GM23338 (cell line): ENCODE results near the gene ALG14. TPM values are rescaled to one million over a fixed set of nuclear protein-coding genes. Genes with fewer than 3 reads are reported as not detected.

Source experiments
- ATAC-seq: fragments of 200-7000 bp; cut with Tn5 transposase; 3 replicates; pipeline ENCODE4 v1.9.1; 2020
- DNase-seq: peaks from one replicate; pipeline ENCODE4 v3.0.0-alpha.2; 2015; ENCODE audit warnings: low spot score
- H2AFZ ChIP-seq: fragments of 200-600 bp; sonication (generic); 2 replicates; pipeline ENCODE4 v1.8.0; 2016; ENCODE audit warnings: antibody characterized with exemption, mild to moderate bottlenecking, moderate library complexity
- H3F3A ChIP-seq: fragments of 200-600 bp; sonication (generic); replicated peaks from 2 replicates; pipeline ENCODE4 v1.8.0; 2017; ENCODE audit warnings: antibody characterized with exemption, mixed run types, low read depth
- H3K27ac ChIP-seq: fragments of 200-600 bp; sonication (generic); 2 replicates; pipeline ENCODE4 v1.6.1; 2016; ENCODE audit warnings: low read depth
- H3K27me3 ChIP-seq: fragments of 200-600 bp; sonication (generic); 2 replicates; pipeline ENCODE4 v1.8.0; 2016; ENCODE audit warnings: mild to moderate bottlenecking, mixed run types, moderate library complexity; ENCODE audit not compliant: insufficient read depth
- H3K36me3 ChIP-seq: fragments of 200-600 bp; sonication (generic); 2 replicates; pipeline ENCODE4 v1.8.0; 2016; ENCODE audit warnings: mild to moderate bottlenecking; ENCODE audit not compliant: insufficient read depth
- H3K4me1 ChIP-seq: fragments of 200-600 bp; sonication (generic); 2 replicates; pipeline ENCODE4 v1.8.0; 2016; ENCODE audit warnings: mild to moderate bottlenecking, moderate library complexity; ENCODE audit not compliant: insufficient read depth
- H3K4me2 ChIP-seq: fragments of 200-600 bp; sonication (generic); 2 replicates; pipeline ENCODE4 v1.7.1; 2017; ENCODE audit warnings: mixed run types
- H3K4me3 ChIP-seq: fragments of 200-600 bp; sonication (generic); 2 replicates; pipeline ENCODE4 v1.6.1; 2016; ENCODE audit warnings: mixed run types
- H3K79me2 ChIP-seq: fragments of 200-600 bp; sonication (generic); replicated peaks from 2 replicates; pipeline ENCODE4 v1.8.0; 2017; ENCODE audit warnings: mild to moderate bottlenecking; ENCODE audit not compliant: insufficient read depth
- H3K9me2 ChIP-seq: fragments of 200-600 bp; sonication (generic); 2 replicates; pipeline ENCODE4 v1.8.0; 2017; ENCODE audit not compliant: insufficient read depth
- H4K20me1 ChIP-seq: fragments of 200-600 bp; sonication (generic); replicated peaks from 2 replicates; pipeline ENCODE4 v1.8.0; 2017; ENCODE audit warnings: mild to moderate bottlenecking; ENCODE audit not compliant: insufficient read depth
- H3K27ac Mint-ChIP-seq: 2 replicates; pipeline ENCODE4 v1.8.0; 2020; ENCODE audit warnings: inconsistent platforms, mild to moderate bottlenecking, moderate library complexity, mixed read lengths
- H3K27me3 Mint-ChIP-seq: 3 replicates; pipeline ENCODE4 v1.8.0; 2022; ENCODE audit warnings: low read depth, mild to moderate bottlenecking, moderate library complexity, mixed read lengths, inconsistent platforms; ENCODE audit not compliant: insufficient read depth, poor library complexity
- H3K36me3 Mint-ChIP-seq: 3 replicates; pipeline ENCODE4 v1.8.0; 2021; ENCODE audit warnings: low read depth, mild to moderate bottlenecking, inconsistent platforms, moderate library complexity, mixed read lengths
- H3K4me1 Mint-ChIP-seq: 3 replicates; pipeline ENCODE4 v1.8.0; 2020; ENCODE audit warnings: mild to moderate bottlenecking, inconsistent platforms, mixed read lengths
- H3K4me3 Mint-ChIP-seq: 3 replicates; pipeline ENCODE4 v1.8.0; 2021; ENCODE audit warnings: moderate library complexity, mild to moderate bottlenecking, inconsistent platforms, mixed read lengths
- H3K9me3 Mint-ChIP-seq: 3 replicates; pipeline ENCODE4 v1.8.0; 2020; ENCODE audit warnings: moderate library complexity, mild to moderate bottlenecking, inconsistent platforms, mixed read lengths
- CREB1 ChIP-seq: fragments of 250-450 bp; sonication (Bioruptor Pico); IDR thresholded peaks from 2 replicates; pipeline ENCODE4 v1.5.0; 2020; ENCODE audit warnings: low read depth, mild to moderate bottlenecking, moderate library complexity
- JUNB ChIP-seq: IDR thresholded peaks from one replicate; pipeline ENCODE4 v1.6.1; 2016; ENCODE audit warnings: antibody characterized with exemption; ENCODE audit not compliant: unreplicated experiment
- NANOG ChIP-seq: IDR thresholded peaks from 2 replicates; pipeline ENCODE4 v1.6.1; 2016; ENCODE audit warnings: antibody characterized with exemption, borderline replicate concordance
- REST ChIP-seq: IDR thresholded peaks from one replicate; pipeline ENCODE4 v1.6.1; 2018; ENCODE audit warnings: antibody characterized with exemption; ENCODE audit not compliant: unreplicated experiment
- ZNF114 ChIP-seq: fragments of 250-450 bp; sonication (Bioruptor Pico); IDR thresholded peaks from 2 replicates; pipeline ENCODE4 v1.5.0; 2020; ENCODE audit warnings: mild to moderate bottlenecking, moderate library complexity
- ZNF462 ChIP-seq: fragments of 250-450 bp; sonication (Bioruptor Pico); IDR thresholded peaks from 2 replicates; pipeline ENCODE4 v1.5.0; 2020; ENCODE audit warnings: mild to moderate bottlenecking, moderate library complexity
- polyA plus RNA-seq: library from polyadenylated mRNA; unstranded; fragments of >200 nt; fragmentation: Nextera tagmentation; extraction: Ambion mirVana; gene quantifications from 2 replicates; pipeline ENCODE4 v1.2.1, GENCODE V29; 2016
- total RNA-seq: library from RNA; depleted of rRNA; stranded (reverse); fragments of >200 nt; shearing (Covaris generic); gene quantifications from 2 replicates; pipeline ENCODE4 v1.2.3, GENCODE V29; 2014

ALG14 gene
- total and polyA plus RNA-seq, 2 experiments from 2014 or later: 0.42 to 2.8 TPM

GRCh38 chr1:94999456-95000131 lies 73.2 kb downstream of the ALG14 start (continued):
- TF ChIP-seq ZNF462 (CRISPR knock-in tag) (no peak), NANOG (no peak), CREB1 (CRISPR knock-in tag) (no peak)

- Histone ChIP-seq H3F3A (0 out of 2 replicates have a peak, but pooled peaks cover 2% of the 10 kb centered on the region), H3K4me2 (no peak overlapping the region), H3K36me3 (no peaks in the 10 kb centered on the region), H3K4me3 (no peak overlapping the region), H3K27me3 (no peaks in the 10 kb centered on the region), H3K79me2 (no peaks in the 10 kb centered on the region), H3K4me1 (no peaks in the 10 kb centered on the region), H3K9me2 (no peaks in the 10 kb centered on the region), H4K20me1 (no peaks in the 10 kb centered on the region), H2AFZ (no peak overlapping the region), H3K27ac (no peak overlapping the region)
- H3K9me3 Mint-ChIP-seq: no peaks in the 10 kb centered on the region
- ATAC-seq (no peak), DNase-seq (no peak)
- peaks cover 31% of the 10 kb centered on the region for H3K4me1 Mint-ChIP-seq
- no peak overlapping the region for H3K4me3 Mint-ChIP-seq
- no peak overlapping the region for H3K27ac Mint-ChIP-seq
- H3K36me3 Mint-ChIP-seq: no peaks in the 10 kb centered on the region
- H3K27me3 Mint-ChIP-seq: peaks cover 1% of the 10 kb centered on the region
- TF ChIP-seq ZNF114 (CRISPR knock-in tag) (no peak), REST (no peak), JUNB (no peak)
Observed at GRCh38 chr1:94998748-94999147, 74.0 kb downstream of the ALG14 start.
